GM12801 (cell line): Measurements from ENCODE around the gene THOC2.

ENCODE experiments used
- TF ChIP-seq, protein P1 (sequence below): IDR thresholded peaks from one replicate; pipeline ENCODE4 v1.5.1; 2011; ENCODE audit warnings: control low read depth; ENCODE audit not compliant: insufficient read length; ENCODE audit errors: extremely low read depth

Gene THOC2

GRCh38 chrX:123755107-123755506 lies 22.3 kb upstream of the THOC2 start:
- TF ChIP-seq, protein P1, sequence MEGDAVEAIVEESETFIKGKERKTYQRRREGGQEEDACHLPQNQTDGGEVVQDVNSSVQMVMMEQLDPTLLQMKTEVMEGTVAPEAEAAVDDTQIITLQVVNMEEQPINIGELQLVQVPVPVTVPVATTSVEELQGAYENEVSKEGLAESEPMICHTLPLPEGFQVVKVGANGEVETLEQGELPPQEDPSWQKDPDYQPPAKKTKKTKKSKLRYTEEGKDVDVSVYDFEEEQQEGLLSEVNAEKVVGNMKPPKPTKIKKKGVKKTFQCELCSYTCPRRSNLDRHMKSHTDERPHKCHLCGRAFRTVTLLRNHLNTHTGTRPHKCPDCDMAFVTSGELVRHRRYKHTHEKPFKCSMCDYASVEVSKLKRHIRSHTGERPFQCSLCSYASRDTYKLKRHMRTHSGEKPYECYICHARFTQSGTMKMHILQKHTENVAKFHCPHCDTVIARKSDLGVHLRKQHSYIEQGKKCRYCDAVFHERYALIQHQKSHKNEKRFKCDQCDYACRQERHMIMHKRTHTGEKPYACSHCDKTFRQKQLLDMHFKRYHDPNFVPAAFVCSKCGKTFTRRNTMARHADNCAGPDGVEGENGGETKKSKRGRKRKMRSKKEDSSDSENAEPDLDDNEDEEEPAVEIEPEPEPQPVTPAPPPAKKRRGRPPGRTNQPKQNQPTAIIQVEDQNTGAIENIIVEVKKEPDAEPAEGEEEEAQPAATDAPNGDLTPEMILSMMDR, result no peak

- TF ChIP-seq, protein P1, result no peak
Measured at GRCh38 chrX:123753656-123754350, 21.0 kb upstream of the THOC2 start.

DNA sequence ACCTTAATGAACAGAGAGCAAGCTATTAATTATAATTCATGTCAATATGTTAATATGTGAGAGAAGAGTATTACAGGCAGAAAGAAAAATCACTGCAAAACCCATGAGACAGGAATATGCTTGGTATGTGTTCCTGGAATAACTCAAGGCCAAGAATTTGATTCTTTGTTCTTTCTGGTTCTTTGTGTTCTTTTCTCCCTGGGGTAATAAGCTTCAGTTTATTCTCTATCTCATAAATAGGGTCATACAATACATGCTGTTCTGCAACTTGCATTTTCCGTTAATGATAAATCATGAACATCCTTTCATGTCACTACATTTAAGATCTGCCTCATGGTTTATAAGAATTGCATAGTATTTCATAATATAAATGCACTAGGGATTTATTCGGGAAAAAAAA lies 16.8 kb upstream of the THOC2 start:
- TF ChIP-seq, protein P1, result no peak

DNA sequence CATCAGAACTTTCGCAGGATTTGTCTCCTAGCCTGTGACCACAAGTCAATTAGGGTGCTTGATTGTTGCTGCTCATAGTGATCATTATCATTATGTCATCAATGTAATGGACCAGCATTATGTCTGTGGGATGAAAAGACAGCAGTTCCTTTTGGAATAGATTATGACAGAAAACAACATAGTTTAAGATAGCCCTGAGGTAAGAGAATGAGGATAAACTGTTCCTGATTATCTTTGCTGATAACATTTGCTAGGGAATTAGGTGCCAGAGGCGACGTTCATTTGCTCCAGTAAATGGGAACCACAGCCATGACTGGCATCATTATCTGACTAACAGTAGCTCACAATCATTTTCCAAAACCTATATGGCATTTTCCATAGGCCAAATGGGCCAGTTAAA lies 12.7 kb upstream of the THOC2 start:
- TF ChIP-seq, protein P1, result no peak

- TF ChIP-seq, protein P1, result no peak
Measured at GRCh38 chrX:123743312-123743711, 10.5 kb upstream of the THOC2 start.

DNA sequence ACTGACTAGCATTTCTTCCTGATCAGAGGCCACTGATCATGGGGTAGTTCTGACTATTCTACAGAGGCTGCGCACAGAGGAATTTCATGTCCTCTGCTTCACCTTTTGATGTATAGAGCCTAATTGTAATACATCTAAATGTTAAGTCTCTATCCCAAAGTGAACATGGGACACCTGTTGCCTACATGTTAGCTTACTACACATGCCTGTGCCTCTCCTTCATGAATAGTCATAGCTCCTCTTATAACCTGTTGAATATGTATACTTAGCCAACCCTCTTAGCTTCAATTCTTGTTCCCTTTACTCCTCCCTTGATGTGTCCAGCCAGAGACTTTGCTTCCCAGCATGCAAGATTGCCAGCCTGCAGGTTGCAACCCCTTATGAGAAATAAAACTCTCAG lies 9.6 kb upstream of the THOC2 start:
- TF ChIP-seq, protein P1, result no peak

DNA sequence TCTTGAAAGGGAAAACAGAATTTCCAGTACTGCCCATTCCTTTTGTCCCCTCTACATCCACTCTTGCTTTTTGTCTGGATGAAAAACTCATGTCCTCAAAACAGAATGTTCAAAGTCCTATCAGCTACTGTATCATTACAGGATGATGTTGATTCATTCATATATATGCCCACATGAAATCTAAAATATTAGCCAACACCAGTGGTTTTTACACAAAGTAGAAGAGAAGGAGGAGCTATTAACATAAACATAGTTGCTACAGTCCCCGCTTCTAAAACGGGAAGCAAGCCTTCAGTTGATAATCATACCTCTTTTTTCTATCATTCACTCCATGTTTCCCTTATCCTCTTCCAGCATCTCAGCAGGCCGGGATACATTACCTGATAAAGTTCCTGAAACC lies 7.7 kb upstream of the THOC2 start:
- TF ChIP-seq, protein P1, result no peak
